GM19238 (cell line): ENCODE measurements around the gene GPBP1.
"Not testable (repeated sequence)": the region's sequence is repeated elsewhere in the genome, so short reads cannot be mapped to it uniquely, and the experiment has no call there.

Source experiments
- DNase-seq: peaks from one replicate; pipeline ENCODE4 v3.0.0; 2011; ENCODE audit warnings: low spot score; ENCODE audit not compliant: insufficient read length

The GPBP1 gene

DNA sequence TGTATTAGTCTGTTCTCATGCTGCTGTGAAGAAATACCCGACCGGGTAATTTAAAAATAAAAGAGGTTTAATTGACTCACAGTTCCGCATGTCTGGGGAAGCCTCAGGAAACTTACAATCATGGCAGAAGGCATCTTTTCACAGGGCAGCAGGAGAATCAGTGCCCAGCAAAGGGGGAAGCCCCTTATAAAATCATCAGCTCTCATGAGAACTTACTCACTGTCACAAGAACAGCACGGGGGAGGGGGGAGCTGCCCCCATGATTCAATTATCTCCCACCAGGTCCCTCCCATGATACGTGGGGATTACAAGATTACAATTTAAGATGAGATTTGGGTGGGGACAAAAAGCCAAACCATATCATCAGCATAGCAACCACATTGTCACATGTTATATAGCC, 102.5 kb downstream of the GPBP1 start:
- no peak for DNase-seq

- DNase-seq, result no peak
Observed at GRCh38 chr5:57277085-57277484, 103.2 kb downstream of the GPBP1 start.

GRCh38 chr5:57280853-57281252, 107.0 kb downstream of the GPBP1 start:
- no peak for DNase-seq

DNA sequence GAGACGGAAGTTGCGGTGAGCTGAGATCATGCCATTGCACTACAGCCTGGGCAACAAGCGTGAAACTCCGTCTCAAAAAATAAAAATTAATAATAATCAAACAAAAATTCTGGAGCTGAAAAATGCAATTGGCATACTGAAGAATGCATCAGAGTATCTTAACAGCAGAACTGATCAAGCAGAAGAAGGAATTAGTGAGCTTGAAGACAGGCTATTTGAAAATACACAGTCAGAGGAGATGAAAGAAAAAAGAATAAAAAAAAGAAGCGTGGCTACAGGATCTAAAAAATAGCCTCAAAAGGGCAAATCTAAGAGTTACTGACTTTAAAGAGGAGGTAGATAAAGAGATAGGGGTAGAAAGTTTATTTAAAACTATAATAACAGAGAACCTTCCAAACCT, 111.2 kb downstream of the GPBP1 start:
- not testable (repeated sequence) for DNase-seq

DNA sequence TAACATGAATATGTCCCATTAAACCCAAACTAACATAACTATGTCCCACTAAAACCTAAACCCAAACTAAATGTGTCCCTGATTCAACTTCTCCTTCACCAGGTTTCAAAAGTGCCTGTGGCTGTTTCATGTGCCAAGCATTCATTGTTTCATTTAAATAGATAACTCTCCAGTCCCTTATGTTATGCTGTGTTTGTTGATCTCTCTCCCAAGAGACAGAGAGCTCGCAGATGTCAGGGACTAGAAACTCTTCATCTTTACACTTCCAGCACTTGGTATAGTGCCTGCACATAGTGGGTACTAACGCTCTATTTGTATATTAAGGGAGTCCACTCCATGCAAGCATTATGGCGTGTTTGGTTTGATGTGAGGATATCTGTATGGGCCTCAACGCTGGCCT, 118.0 kb downstream of the GPBP1 start:
- no peak for DNase-seq

DNA sequence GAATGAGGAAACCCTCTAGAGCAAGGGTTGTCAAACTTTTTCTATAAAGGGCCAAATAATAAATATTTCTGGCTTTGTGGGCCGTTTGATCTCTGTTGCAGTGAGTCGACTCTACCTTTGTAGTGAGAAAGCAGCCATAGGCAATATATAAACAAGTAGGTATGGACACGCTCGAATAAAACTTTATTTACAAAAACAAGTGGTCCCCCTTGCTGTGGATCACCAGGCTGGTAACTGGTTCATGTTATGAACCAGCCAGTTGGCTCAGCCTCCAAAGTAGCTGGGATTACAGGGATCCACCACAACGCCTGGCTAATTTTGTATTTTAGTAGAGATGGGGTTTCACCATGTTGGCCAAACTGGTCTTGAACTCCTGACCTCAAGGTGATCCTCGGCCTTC, 118.5 kb downstream of the GPBP1 start:
- no peak for DNase-seq

GRCh38 chr5:57298295-57298984, 124.6 kb downstream of the GPBP1 start:
- no peak for DNase-seq

DNA sequence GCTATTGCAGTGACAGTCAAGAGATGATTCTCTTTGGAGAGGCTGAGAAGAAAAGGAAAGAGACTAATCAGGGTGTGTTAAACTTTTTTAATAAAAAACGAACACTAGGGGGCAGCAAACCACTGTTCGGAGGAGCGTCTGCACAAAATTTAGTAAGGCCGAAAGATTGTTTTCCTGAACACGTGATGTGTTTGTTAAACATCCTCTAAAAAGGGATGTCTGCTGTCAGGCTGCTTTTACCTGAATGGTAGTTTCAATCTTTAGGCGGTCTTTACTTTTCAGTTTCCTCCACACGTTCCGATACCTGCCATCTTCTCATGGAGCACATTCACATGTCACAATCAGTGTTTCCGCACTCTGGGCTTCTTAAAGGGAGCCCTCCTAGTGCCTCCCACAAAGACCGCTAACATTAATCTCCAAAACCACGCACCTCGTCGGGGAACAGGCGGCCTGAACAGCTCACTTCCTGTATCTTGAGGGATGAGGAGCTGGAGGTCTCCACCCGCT, 125.2 kb downstream of the GPBP1 start:
- peak; percentile 16 for DNase-seq

- DNase-seq, result no peak
Observed at GRCh38 chr5:57299986-57300385, 126.1 kb downstream of the GPBP1 start.

DNA sequence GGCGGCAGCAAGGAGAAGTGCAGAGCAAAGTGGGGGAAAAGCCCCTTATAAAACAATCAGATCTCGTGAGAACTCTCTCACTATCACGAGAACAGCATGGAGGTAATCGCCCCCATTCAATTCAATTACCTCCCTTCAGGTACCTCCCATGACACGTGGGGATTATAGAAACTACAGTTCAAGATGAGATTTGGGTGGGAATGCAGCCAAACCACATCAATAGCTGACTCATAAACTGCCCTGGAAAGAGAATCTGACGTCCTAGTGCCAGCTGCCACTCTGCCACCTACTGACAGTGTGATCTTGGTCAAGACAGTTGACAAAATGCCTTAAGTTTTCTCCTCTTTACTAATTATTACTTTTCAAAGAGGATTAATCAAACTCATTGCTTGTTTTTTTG, 128.3 kb downstream of the GPBP1 start:
- no peak for DNase-seq

DNA sequence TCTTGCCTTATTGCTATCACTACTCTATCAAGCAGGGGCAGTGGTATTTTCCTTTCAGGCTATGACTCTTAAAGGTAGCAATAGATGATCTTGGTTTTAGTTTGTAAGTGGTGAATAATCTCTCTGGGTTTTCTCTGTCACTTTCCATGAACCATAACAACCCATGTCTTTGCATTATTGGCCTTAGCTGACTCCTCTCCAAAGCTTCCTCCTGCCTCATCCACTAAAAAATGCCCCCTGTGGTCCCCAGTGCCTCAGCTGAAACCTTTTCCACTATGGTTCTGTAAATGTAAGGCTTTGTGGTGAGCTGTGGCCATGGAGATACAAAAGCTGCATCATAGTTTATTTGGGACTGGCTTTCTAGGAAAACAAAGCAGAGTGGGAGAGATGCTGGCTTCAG, 128.8 kb downstream of the GPBP1 start:
- DNase-seq, result no peak

DNA sequence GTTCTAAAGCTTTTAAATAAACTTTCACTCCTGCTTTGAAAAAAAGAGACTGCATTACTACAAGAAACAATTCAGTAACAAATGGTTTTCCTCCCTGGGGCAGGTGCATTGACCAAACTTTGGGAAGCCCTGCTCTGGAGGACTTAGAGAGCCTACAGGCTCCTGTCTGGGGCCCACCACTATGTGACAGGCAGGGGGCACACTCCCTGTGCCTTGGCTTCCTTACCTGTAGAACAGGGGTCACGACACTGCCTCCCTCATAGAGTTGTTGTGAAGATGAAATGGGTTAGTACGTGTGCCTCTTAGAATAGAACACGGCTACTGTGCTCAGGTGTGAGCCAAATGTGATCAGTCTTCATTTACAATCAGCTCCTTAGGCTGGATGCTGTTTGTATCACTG, 130.1 kb downstream of the GPBP1 start:
- DNase-seq, result no peak

DNA sequence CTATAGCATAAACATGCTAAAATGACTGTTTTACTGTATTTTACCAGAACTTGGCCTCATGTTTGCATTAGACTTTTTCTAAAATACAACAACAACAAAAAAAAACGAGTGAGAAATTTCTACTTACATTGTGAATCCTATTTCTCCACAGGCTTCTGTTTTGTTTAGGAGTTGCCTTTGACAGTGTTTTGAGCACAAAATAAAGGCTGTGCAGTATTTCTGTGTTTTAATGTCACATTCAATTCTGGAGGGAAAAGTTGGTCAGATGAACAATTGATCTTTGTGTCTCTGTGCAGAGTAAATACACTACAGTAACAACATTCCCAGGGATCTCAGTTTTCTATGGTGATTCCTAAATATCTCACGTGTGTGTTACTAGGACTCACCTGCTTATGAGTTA, 131.1 kb downstream of the GPBP1 start:
- no peak for DNase-seq

DNA sequence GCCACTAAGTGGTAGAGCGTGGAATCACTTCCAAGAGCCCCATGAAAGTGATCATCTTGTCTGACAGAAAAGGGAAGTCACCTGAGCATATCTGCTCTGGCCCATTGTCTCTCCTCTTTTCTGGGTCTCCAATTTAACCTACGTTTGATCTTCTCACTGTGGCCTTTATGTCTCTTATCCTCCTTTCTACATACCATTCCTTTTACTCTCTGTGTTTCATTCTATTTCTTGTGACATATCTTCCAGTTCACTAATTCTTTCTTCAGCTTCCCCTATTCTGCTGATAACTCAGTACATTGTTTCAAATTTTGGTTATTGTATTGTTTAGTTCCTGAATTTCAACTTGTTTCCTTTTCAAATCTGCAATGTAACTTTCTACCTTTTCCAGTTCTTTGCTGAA, 132.5 kb downstream of the GPBP1 start:
- no peak for DNase-seq

- DNase-seq, result no peak
Observed at GRCh38 chr5:57307516-57307915, 133.7 kb downstream of the GPBP1 start.

DNA sequence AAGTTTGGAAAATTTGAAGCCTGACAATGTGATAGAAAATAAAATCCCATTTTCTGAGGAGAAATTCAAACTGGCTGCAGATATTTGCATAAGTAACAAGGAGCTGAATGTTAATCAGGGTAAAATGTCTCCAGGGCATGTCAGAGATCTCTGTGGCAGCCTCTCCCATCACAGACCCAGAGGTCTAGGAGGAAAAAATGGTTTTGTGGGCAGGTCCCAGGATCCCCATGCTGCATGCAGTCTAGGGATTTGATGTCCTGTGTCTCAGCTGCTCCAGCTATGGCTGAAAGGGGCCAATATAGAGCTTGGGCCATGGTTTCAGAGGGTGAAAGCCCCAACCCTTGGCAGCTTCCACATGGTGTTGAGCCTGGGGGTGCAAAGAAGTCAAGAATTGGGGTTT, 135.2 kb downstream of the GPBP1 start:
- not testable (repeated sequence) for DNase-seq

- no peak for DNase-seq
Observed at GRCh38 chr5:57311251-57311650, 137.4 kb downstream of the GPBP1 start.

GRCh38 chr5:57311921-57312735, 138.3 kb downstream of the GPBP1 start:
- DNase-seq, result no peak

GRCh38 chr5:57313716-57314115, 139.9 kb downstream of the GPBP1 start:
- no peak for DNase-seq
